ENCODE results near the gene CXCL9.

Gene CXCL9

DNA sequence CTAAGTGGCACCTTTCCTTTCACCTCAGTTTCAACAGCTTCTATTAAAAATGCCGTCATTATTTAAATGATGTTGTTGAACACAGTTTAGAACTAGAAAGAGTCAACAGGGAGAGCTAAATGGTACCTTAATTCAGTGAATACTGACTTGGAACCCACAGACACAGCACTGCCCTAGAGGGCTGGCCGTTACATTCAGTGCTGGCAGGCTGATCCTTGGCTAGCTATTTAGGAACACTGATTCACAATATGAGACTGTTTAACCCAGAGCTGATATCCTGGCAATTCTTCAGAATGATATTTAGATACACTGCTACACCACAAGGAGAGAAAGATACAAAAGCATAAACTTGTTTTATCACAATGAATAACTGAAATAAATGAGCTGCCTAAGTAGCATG, 53.8 kb downstream of the CXCL9 start:
- no peak for DNase-seq

All from kidney glomerular epithelial cell (primary cell).